OCI-LY1 (cell line): Measurements from ENCODE around the gene SPRR2F.

ENCODE experiments used
- H2AFZ ChIP-seq: fragments of 200-600 bp; sonication (generic), shearing (Covaris generic); 2 replicates; pipeline ENCODE4 v1.6.0; 2014; ENCODE audit warnings: antibody characterized with exemption, mild to moderate bottlenecking, low read length
- H3F3A ChIP-seq: fragments of 200-600 bp; sonication (generic), shearing (Covaris generic); 2 replicates; pipeline ENCODE4 v1.6.0; 2014; ENCODE audit warnings: mild to moderate bottlenecking, antibody characterized with exemption, low read length, moderate library complexity; ENCODE audit not compliant: insufficient read depth
- H3K27ac ChIP-seq: fragments of 200-600 bp; sonication (generic); 2 replicates; pipeline ENCODE4 v1.5.1; 2014; ENCODE audit warnings: low read length, mixed run types, mild to moderate bottlenecking, low read depth; ENCODE audit not compliant: poor library complexity, severe bottlenecking
- H3K27me3 ChIP-seq: fragments of 200-600 bp; sonication (generic); 2 replicates; pipeline ENCODE4 v1.6.0; 2014; ENCODE audit warnings: antibody characterized with exemption, mild to moderate bottlenecking, low read length, moderate library complexity; ENCODE audit not compliant: insufficient read depth
- H3K36me3 ChIP-seq: fragments of 200-600 bp; sonication (generic); 2 replicates; pipeline ENCODE4 v1.6.1; 2014; ENCODE audit warnings: mild to moderate bottlenecking, antibody characterized with exemption, low read length, moderate library complexity, mixed read lengths; ENCODE audit not compliant: insufficient read depth
- H3K4me1 ChIP-seq: fragments of 200-600 bp; sonication (generic); 2 replicates; pipeline ENCODE4 v1.5.1; 2014; ENCODE audit warnings: mild to moderate bottlenecking, low read length, moderate library complexity; ENCODE audit not compliant: insufficient read depth, severe bottlenecking
- H3K4me2 ChIP-seq: fragments of 200-600 bp; sonication (generic), shearing (Covaris generic); 2 replicates; pipeline ENCODE4 v1.6.1; 2014; ENCODE audit warnings: low read length
- H3K4me3 ChIP-seq: fragments of 200-600 bp; sonication (generic); 2 replicates; pipeline ENCODE4 v1.5.1; 2014; ENCODE audit warnings: low read length, low read depth, mild to moderate bottlenecking, mixed read lengths; ENCODE audit not compliant: poor library complexity, severe bottlenecking
- H3K79me2 ChIP-seq: fragments of 200-600 bp; shearing (Covaris generic); 2 replicates; pipeline ENCODE4 v1.6.1; 2016; ENCODE audit warnings: mixed run types, low read length, mixed read lengths; ENCODE audit not compliant: insufficient read depth
- H3K9ac ChIP-seq: fragments of 200-600 bp; sonication (generic), shearing (Covaris generic); 2 replicates; pipeline ENCODE4 v1.6.1; 2014; ENCODE audit warnings: mild to moderate bottlenecking, low read length, mixed read lengths
- H3K9me2 ChIP-seq: fragments of 200-600 bp; sonication (generic), shearing (Covaris generic); 2 replicates; pipeline ENCODE4 v1.6.1; 2014; ENCODE audit warnings: low read depth, mild to moderate bottlenecking, low read length, mixed read lengths
- H3K9me3 ChIP-seq: fragments of 200-600 bp; shearing (Covaris generic); 2 replicates; pipeline ENCODE4 v1.6.1; 2014; ENCODE audit warnings: low read length, mixed read lengths
- H4K20me1 ChIP-seq: fragments of 200-600 bp; sonication (generic), shearing (Covaris generic); 2 replicates; pipeline ENCODE4 v1.6.0; 2016; ENCODE audit warnings: mild to moderate bottlenecking, low read length; ENCODE audit not compliant: insufficient read depth
- EZH2 ChIP-seq: fragments of 200-600 bp; sonication (generic), shearing (Covaris generic); IDR thresholded peaks from 2 replicates; pipeline ENCODE4 v1.8.0; 2017; ENCODE audit warnings: borderline replicate concordance, mixed run types, mild to moderate bottlenecking, antibody characterized with exemption, low read length, moderate library complexity, mixed read lengths
- TF ChIP-seq, protein P1 (sequence below): fragments of 200-600 bp; sonication (generic), shearing (Covaris generic); IDR thresholded peaks from 2 replicates; pipeline ENCODE4 v1.5.1; 2017; ENCODE audit warnings: mild to moderate bottlenecking, antibody characterized with exemption, low read length, moderate library complexity, mixed read lengths

The SPRR2F gene

DNA sequence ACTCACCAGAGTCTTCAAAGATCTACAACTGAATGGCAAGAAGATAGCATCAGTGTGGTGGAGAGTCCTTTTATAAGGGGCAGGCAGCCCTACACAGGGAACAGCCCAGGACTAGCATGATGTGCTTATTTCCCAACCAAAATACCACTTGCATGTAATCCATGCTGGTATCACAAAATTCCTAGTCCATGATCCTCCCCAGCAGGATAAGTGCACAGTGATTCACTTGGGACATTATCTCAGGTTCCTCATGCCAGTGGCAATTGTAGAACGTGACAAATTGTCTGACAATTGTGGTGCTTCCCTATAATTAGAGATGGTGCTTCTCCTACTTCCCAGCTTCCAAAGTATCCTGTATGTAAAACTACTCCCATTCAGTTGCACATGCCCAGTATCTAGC, 37.5 kb upstream of the SPRR2F start, which contains the start of gene SPRR2G:
Gene SPRR2G, minus strand, starts transcription at position 45 of the 400 bp plus-strand sequence. CDS start 780 bp downstream, outside the sequence.
- H3K27ac ChIP-seq = no peak within 1 kb of the TSS

DNA sequence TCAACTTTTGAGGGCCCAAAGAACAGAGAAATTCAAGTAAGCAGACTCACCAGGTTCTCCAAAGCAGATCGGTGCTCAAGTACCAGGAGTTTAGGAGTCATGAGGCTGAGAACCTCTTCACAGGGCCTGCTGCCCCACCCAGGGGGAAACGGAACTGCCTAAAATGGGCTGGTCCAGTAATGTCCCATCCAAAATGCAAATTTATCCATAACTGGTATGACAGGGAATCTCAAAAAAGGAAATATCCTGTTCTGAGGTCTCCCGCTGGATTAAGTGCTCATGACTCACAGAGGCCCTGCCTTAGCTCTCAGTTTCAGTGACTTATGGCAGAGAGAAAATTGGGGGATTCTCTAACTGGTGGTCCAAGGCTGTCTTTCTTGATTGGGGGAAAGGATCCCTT, 28.1 kb upstream of the SPRR2F start:
- H3K4me1 ChIP-seq = no peaks in the 10 kb centered on the region

More for the DNA sequence above, 37.5 kb upstream of the SPRR2F start, which contains the start of gene SPRR2G:
- TF ChIP-seq, protein P1, sequence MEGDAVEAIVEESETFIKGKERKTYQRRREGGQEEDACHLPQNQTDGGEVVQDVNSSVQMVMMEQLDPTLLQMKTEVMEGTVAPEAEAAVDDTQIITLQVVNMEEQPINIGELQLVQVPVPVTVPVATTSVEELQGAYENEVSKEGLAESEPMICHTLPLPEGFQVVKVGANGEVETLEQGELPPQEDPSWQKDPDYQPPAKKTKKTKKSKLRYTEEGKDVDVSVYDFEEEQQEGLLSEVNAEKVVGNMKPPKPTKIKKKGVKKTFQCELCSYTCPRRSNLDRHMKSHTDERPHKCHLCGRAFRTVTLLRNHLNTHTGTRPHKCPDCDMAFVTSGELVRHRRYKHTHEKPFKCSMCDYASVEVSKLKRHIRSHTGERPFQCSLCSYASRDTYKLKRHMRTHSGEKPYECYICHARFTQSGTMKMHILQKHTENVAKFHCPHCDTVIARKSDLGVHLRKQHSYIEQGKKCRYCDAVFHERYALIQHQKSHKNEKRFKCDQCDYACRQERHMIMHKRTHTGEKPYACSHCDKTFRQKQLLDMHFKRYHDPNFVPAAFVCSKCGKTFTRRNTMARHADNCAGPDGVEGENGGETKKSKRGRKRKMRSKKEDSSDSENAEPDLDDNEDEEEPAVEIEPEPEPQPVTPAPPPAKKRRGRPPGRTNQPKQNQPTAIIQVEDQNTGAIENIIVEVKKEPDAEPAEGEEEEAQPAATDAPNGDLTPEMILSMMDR = no peak
- no peak for TF ChIP-seq EZH2
- Histone ChIP-seq H3K9me3 (no peaks in the 10 kb centered on the region), H4K20me1 (no peaks in the 10 kb centered on the region), H3K4me2 (no peak within 1 kb of the TSS), H3F3A (no peaks in the 10 kb centered on the region), H3K79me2 (no peaks in the 10 kb centered on the region), H3K9ac (no peak within 1 kb of the TSS), H2AFZ (no peak within 1 kb of the TSS), H3K9me2 (no peaks in the 10 kb centered on the region), H3K27me3 (no peaks in the 10 kb centered on the region), H3K4me3 (no peak within 1 kb of the TSS), H3K36me3 (no peaks in the 10 kb centered on the region), H3K4me1 (no peaks in the 10 kb centered on the region)

DNA sequence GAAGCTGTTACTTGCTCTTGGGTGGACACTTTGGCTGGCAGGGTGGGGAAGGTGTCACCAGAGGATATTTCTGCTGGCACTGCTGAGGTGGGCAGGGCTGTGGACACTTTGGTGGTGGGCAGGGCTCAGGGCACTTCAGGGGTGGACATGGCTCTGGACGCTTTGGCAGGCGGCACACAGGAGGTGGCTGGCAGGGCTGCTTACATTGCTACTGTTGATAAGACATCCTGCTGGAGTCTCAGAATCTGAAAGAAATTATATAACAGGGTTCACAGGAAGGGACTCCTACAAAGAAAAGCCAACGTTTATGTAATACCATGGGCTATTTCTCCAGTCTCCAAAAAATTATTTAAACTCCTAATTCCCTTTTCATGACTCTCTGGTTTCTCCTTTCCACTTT, 27.2 kb upstream of the SPRR2F start:
- H4K20me1 ChIP-seq = no peaks in the 10 kb centered on the region
- no peak overlapping the region for H3K4me2 ChIP-seq
- H3K9me2 ChIP-seq = no peaks in the 10 kb centered on the region
- no peak overlapping the region for H3K4me3 ChIP-seq
- no peaks in the 10 kb centered on the region for H3K4me1 ChIP-seq
- no peak overlapping the region for H3K27ac ChIP-seq
- no peaks in the 10 kb centered on the region for H3K9me3 ChIP-seq
- H3K9ac ChIP-seq = no peak overlapping the region
- H2AFZ ChIP-seq = no peak overlapping the region
- TF ChIP-seq EZH2 = no peak
- TF ChIP-seq, protein P1 = no peak
- H3F3A ChIP-seq = no peaks in the 10 kb centered on the region
- H3K79me2 ChIP-seq = no peaks in the 10 kb centered on the region
- H3K36me3 ChIP-seq = no peaks in the 10 kb centered on the region
- no peaks in the 10 kb centered on the region for H3K27me3 ChIP-seq

More for the DNA sequence above, 28.1 kb upstream of the SPRR2F start:
- no peak overlapping the region for H2AFZ ChIP-seq
- H4K20me1 ChIP-seq = no peaks in the 10 kb centered on the region
- no peaks in the 10 kb centered on the region for H3K9me2 ChIP-seq
- H3K9ac ChIP-seq = no peak overlapping the region
- H3K79me2 ChIP-seq = no peaks in the 10 kb centered on the region
- no peak for TF ChIP-seq EZH2
- TF ChIP-seq, protein P1 = no peak
- H3K4me2 ChIP-seq = no peak overlapping the region
- no peaks in the 10 kb centered on the region for H3F3A ChIP-seq
- H3K36me3 ChIP-seq = no peaks in the 10 kb centered on the region
- no peak overlapping the region for H3K4me3 ChIP-seq
- H3K27ac ChIP-seq = no peak overlapping the region
- H3K27me3 ChIP-seq = no peaks in the 10 kb centered on the region
- H3K9me3 ChIP-seq = no peaks in the 10 kb centered on the region
